GM23248 (cell line): Measurements from ENCODE around the gene CTDSP1. TPM values are rescaled to one million over a fixed set of nuclear protein-coding genes. Genes with fewer than 3 reads are reported as not detected.
A peak's percentile ranks its signal among the peaks of the same experiment; 100 is the strongest.

ENCODE experiments used
- DNase-seq: peaks from one replicate; pipeline ENCODE4 v3.0.0-alpha.2; 2015
- H2AFZ ChIP-seq: fragments of 200-600 bp; sonication (generic); 2 replicates; pipeline ENCODE4 v1.6.1; 2016; ENCODE audit warnings: antibody characterized with exemption
- H3F3A ChIP-seq: fragments of 200-600 bp; sonication (generic); 2 replicates; pipeline ENCODE4 v1.6.1; 2016; ENCODE audit warnings: mild to moderate bottlenecking, antibody characterized with exemption, mixed run types; ENCODE audit not compliant: insufficient read depth
- H3K27ac ChIP-seq: fragments of 200-600 bp; sonication (generic); 2 replicates; pipeline ENCODE4 v1.5.1; 2016; ENCODE audit warnings: mild to moderate bottlenecking
- H3K27me3 ChIP-seq: fragments of 200-600 bp; sonication (generic); replicated peaks from 2 replicates; pipeline ENCODE4 v1.6.1; 2016; ENCODE audit warnings: mild to moderate bottlenecking; ENCODE audit not compliant: insufficient read depth
- H3K36me3 ChIP-seq: fragments of 200-600 bp; sonication (generic); 2 replicates; pipeline ENCODE4 v1.6.1; 2016; ENCODE audit warnings: low read depth, mild to moderate bottlenecking
- H3K4me1 ChIP-seq: fragments of 200-600 bp; sonication (generic); 2 replicates; pipeline ENCODE4 v1.6.1; 2016; ENCODE audit warnings: mild to moderate bottlenecking; ENCODE audit not compliant: insufficient read depth
- H3K4me2 ChIP-seq: fragments of 200-600 bp; sonication (generic); one replicate; pipeline ENCODE4 v1.6.1; 2016; ENCODE audit warnings: mild to moderate bottlenecking; ENCODE audit not compliant: unreplicated experiment
- H3K4me3 ChIP-seq: fragments of 200-600 bp; sonication (generic); 2 replicates; pipeline ENCODE4 v1.5.1; 2016; ENCODE audit warnings: mild to moderate bottlenecking
- H3K79me2 ChIP-seq: fragments of 200-600 bp; sonication (generic); 2 replicates; pipeline ENCODE4 v1.6.1; 2016; ENCODE audit warnings: mild to moderate bottlenecking; ENCODE audit not compliant: insufficient read depth
- H3K9ac ChIP-seq: fragments of 200-600 bp; sonication (generic); 2 replicates; pipeline ENCODE4 v1.6.1; 2016; ENCODE audit warnings: mild to moderate bottlenecking
- H3K9me2 ChIP-seq: fragments of 200-600 bp; sonication (generic); 2 replicates; pipeline ENCODE4 v1.6.1; 2016; ENCODE audit warnings: mixed run types, mild to moderate bottlenecking, moderate library complexity; ENCODE audit not compliant: insufficient read depth
- H3K9me3 ChIP-seq: fragments of 200-600 bp; sonication (generic); one replicate; pipeline ENCODE4 v1.6.1; 2017; ENCODE audit warnings: low read depth
- H4K20me1 ChIP-seq: fragments of 200-600 bp; sonication (generic); 2 replicates; pipeline ENCODE4 v1.6.0; 2016; ENCODE audit not compliant: insufficient read depth
- EZH2 ChIP-seq: fragments of 200-600 bp; sonication (generic); IDR thresholded peaks from 2 replicates; pipeline ENCODE4 v1.6.1; 2018; ENCODE audit warnings: antibody characterized with exemption, mild to moderate bottlenecking; ENCODE audit not compliant: insufficient read depth, poor library complexity, severe bottlenecking
- EZH2phosphoT487 ChIP-seq: fragments of 200-600 bp; sonication (generic); IDR thresholded peaks from 2 replicates; pipeline ENCODE4 v1.6.1; 2018; ENCODE audit warnings: antibody characterized with exemption, moderate library complexity, mild to moderate bottlenecking, low read depth; ENCODE audit not compliant: insufficient read depth
- WGBS, 2 experiments: methylation state at CpG; one replicate each; pipeline ENCODE4 v1.1.6; 2015 to 2017; ENCODE audit warnings: low lambda C conversion rate in 2 of 2, low coverage in 1 of 2; ENCODE audit errors: missing lambda C conversion rate in 2 of 2; 5-methylcytosine and 5-hydroxymethylcytosine counted together
- in situ Hi-C: fragments of 300-500 bp; cut with MboI; formaldehyde crosslinking; loops from 2 replicates; pipeline ENCODE4 v1.15.0; 2020
- polyA plus RNA-seq: library from polyadenylated mRNA; unstranded; fragments of >200 nt; fragmentation: Nextera tagmentation; extraction: Ambion mirVana; gene quantifications from 2 replicates; pipeline ENCODE4 v1.2.1, GENCODE V29; 2016
- total RNA-seq: library from RNA; depleted of rRNA; stranded (reverse); fragments of >200 nt; shearing (Covaris generic); gene quantifications from 2 replicates; pipeline ENCODE4 v1.2.3, GENCODE V29; 2014

Gene CTDSP1
- total and polyA plus RNA-seq, 2 experiments from 2014 or later = 28.5 to 119 TPM

DNA sequence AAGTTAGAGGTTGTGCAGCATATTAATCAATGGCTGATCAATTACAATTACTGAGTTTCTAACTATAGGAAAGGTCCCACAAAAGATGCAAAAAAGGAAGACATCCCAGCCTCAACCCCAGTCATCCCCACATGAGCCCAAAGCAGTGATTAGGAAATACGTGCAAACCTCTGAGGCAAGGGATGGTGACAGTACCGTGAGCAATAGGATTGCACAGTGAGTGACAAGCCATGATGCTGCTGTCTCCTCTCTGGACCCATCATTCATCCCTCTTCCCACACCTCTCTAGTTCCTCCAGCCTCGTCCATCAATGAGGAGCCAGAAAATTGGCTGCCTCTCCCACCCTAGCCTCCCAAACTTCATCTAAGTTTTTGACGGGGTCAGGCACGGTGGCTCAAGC, 21.6 kb upstream of the CTDSP1 start:
- Histone ChIP-seq H3K27ac (no peak overlapping the region), H3K36me3 (no peaks in the 10 kb centered on the region), H3K27me3 (no peaks in the 10 kb centered on the region), H3F3A (no peaks in the 10 kb centered on the region), H3K4me1 (0 out of 2 replicates have a peak, but pooled peaks cover 7% of the 10 kb centered on the region), H3K4me2 (no peak overlapping the region), H3K9me3 (no peaks in the 10 kb centered on the region), H3K79me2 (no peaks in the 10 kb centered on the region), H4K20me1 (no peaks in the 10 kb centered on the region), H3K9ac (no peak overlapping the region), H2AFZ (no peak overlapping the region), H3K9me2 (no peaks in the 10 kb centered on the region), H3K4me3 (no peak overlapping the region)
- no peak for DNase-seq
- in situ Hi-C loops = no loop called here
- TF ChIP-seq EZH2phosphoT487 (no peak), EZH2 (no peak)
- 62 to 66% methylated on average over 5 of the region's 5 CpGs for WGBS, 2 experiments

DNA sequence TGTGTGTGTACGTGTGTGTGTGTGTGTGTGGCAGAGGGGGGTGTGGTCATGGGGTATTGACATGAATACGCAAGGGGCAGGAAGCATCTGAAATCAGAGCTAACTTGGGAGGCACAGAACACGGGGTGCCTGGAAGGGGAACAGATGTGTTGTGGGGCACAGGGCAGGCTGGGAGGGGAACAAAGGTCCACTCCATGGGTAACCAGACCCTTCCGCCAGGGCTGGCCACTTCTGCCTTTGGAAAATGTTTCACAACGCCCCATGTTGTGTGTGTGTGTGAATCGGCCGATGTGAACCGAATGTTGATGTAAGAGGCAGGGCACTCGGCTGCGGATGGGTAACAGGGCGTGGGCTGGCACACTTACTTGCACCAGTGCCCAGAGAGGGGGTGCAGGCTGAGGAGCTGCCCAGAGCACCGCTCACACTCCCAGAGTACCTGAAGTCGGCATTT, 17.7 kb upstream of the CTDSP1 start, which contains the start of gene SLC11A1:
Gene SLC11A1 (plus strand): TSS at position 358 of the 451 bp plus-strand sequence. CDS start 96 bp downstream, outside the sequence.
- 81% methylated on average over 13 of the region's 13 CpGs for WGBS, 2 experiments
- no peaks in the 10 kb centered on the region for H3K4me1 ChIP-seq
- H3K4me3 ChIP-seq = no peak within 1 kb of the TSS
- no peaks in the 10 kb centered on the region for H3F3A ChIP-seq
- H3K27ac ChIP-seq = no peak within 1 kb of the TSS
- no peaks in the 10 kb centered on the region for H3K79me2 ChIP-seq
- H2AFZ ChIP-seq = no peak within 1 kb of the TSS
- no peaks in the 10 kb centered on the region for H3K27me3 ChIP-seq
- in situ Hi-C loops = no loop called here
- no peaks in the 10 kb centered on the region for H3K9me2 ChIP-seq
- H4K20me1 ChIP-seq = no peaks in the 10 kb centered on the region
- TF ChIP-seq EZH2 (no peak), EZH2phosphoT487 (no peak)
- no peak for DNase-seq
- H3K9me3 ChIP-seq = no peaks in the 10 kb centered on the region
- no peak within 1 kb of the TSS for H3K4me2 ChIP-seq
- no peak within 1 kb of the TSS for H3K9ac ChIP-seq
- no peaks in the 10 kb centered on the region for H3K36me3 ChIP-seq

DNA sequence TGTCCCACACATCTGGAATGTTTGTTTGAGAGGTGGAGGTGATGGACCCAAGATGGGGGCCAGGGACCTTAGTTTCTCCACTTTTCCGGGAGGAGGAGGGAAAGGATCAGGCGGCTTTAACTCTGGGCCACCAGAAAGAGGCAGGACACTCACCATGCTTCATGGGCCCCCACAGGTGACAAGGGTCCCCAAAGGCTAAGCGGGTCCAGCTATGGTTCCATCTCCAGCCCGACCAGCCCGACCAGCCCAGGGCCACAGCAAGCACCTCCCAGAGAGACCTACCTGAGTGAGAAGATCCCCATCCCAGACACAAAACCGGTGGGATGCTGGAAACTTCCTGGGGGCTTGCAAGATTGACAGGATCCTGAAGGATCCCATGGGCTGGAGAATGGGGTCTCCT, 16.9 kb upstream of the CTDSP1 start:
- H3K9ac ChIP-seq = no peak overlapping the region
- H3K9me2 ChIP-seq = no peaks in the 10 kb centered on the region
- H3K27me3 ChIP-seq = no peaks in the 10 kb centered on the region
- no peaks in the 10 kb centered on the region for H4K20me1 ChIP-seq
- no peak overlapping the region for H3K4me2 ChIP-seq
- H3K4me1 ChIP-seq = no peaks in the 10 kb centered on the region
- no peak for TF ChIP-seq EZH2phosphoT487
- no peak for TF ChIP-seq EZH2
- no peak overlapping the region for H2AFZ ChIP-seq
- H3K79me2 ChIP-seq = no peaks in the 10 kb centered on the region
- H3K9me3 ChIP-seq = no peaks in the 10 kb centered on the region
- H3K4me3 ChIP-seq = no peak overlapping the region
- WGBS, 2 experiments = 68 to 74% methylated on average over 6 of the region's 6 CpGs
- no peak for DNase-seq
- H3K36me3 ChIP-seq = no peaks in the 10 kb centered on the region
- no peaks in the 10 kb centered on the region for H3F3A ChIP-seq
- in situ Hi-C loops = no loop called here
- H3K27ac ChIP-seq = no peak overlapping the region

DNA sequence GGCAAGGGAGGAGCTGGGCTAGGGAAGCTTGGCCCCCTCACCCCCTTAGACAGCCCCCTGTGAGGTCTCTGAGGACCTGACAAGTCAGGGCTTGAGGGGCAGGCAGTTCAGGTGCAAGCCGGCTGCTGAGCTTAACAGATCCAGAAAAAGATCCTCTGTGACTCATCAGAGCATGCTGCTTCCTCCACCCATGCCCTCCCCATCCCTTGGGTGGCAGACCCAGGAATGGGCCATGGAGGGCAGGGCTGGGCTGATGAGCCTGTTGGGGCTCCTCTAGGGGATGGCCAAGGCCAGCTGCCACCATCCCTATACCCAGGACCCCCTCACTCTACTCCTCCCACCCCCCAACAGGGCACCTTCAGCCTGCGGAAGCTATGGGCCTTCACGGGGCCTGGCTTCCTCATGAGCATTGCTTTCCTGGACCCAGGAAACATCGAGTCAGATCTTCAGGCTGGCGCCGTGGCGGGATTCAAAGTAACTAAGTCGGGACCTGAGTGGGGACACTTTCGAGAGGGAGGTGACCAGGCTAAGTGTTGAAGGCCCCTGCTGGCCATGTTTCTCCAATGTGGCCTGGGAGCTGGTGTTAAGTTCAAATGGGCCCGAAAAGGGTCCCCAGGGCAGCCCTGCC, 15.7 kb upstream of the CTDSP1 start:
- Histone ChIP-seq H3K4me1 (no peaks in the 10 kb centered on the region), H3K9me3 (no peaks in the 10 kb centered on the region), H3K27ac (no peak overlapping the region), H2AFZ (no peak overlapping the region), H3F3A (no peaks in the 10 kb centered on the region), H3K4me2 (no peak overlapping the region), H3K9me2 (no peaks in the 10 kb centered on the region), H3K9ac (no peak overlapping the region), H3K79me2 (no peaks in the 10 kb centered on the region), H4K20me1 (no peaks in the 10 kb centered on the region), H3K27me3 (no peaks in the 10 kb centered on the region), H3K36me3 (no peaks in the 10 kb centered on the region), H3K4me3 (no peak overlapping the region)
- DNase-seq = peak; percentile 48
- 80% methylated on average over 10 of the region's 10 CpGs for WGBS, 2 experiments
- TF ChIP-seq EZH2 (no peak), EZH2phosphoT487 (no peak)
- in situ Hi-C loops = no loop called here

DNA sequence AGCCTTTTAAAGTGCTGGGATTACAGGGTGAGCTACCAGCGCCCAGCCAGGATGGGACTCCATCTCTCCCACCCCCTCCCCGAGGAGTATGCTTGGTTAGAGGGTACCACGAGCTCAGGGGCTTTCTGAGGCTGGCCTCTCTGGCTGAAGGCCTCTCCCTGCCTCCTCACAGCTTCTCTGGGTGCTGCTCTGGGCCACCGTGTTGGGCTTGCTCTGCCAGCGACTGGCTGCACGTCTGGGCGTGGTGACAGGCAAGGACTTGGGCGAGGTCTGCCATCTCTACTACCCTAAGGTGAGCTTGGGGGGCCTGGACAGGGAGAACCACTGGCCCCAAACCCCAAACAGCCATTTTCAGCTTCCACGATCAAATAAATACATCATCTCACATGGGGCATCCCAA, 14.7 kb upstream of the CTDSP1 start:
- H3K4me1 ChIP-seq = no peaks in the 10 kb centered on the region
- H3K79me2 ChIP-seq = no peaks in the 10 kb centered on the region
- no peak overlapping the region for H3K4me2 ChIP-seq
- no peak for TF ChIP-seq EZH2phosphoT487
- TF ChIP-seq EZH2 = no peak
- H3K9me3 ChIP-seq = no peaks in the 10 kb centered on the region
- DNase-seq = no peak
- no peak overlapping the region for H2AFZ ChIP-seq
- no peaks in the 10 kb centered on the region for H4K20me1 ChIP-seq
- no peaks in the 10 kb centered on the region for H3K36me3 ChIP-seq
- no peaks in the 10 kb centered on the region for H3K27me3 ChIP-seq
- 67 to 69% methylated on average over 8 to 9 of the region's 9 CpGs for WGBS, 2 experiments
- no peak overlapping the region for H3K27ac ChIP-seq
- H3K9me2 ChIP-seq = no peaks in the 10 kb centered on the region
- no peaks in the 10 kb centered on the region for H3F3A ChIP-seq
- no peak overlapping the region for H3K9ac ChIP-seq
- in situ Hi-C loops = no loop called here
- H3K4me3 ChIP-seq = no peak overlapping the region
